CD4-positive, alpha-beta T cell treated with Interleukin-10 for 1 hour (primary cell): ENCODE measurements around the gene BRMS1L.

Experiments used
- DNase-seq: peaks from one replicate; pipeline ENCODE4 v3.0.0-alpha.2; 2020

The BRMS1L gene

GRCh38 chr14:35867280-35867629 is 41.1 kb downstream of the BRMS1L start:
- no peak for DNase-seq

DNA sequence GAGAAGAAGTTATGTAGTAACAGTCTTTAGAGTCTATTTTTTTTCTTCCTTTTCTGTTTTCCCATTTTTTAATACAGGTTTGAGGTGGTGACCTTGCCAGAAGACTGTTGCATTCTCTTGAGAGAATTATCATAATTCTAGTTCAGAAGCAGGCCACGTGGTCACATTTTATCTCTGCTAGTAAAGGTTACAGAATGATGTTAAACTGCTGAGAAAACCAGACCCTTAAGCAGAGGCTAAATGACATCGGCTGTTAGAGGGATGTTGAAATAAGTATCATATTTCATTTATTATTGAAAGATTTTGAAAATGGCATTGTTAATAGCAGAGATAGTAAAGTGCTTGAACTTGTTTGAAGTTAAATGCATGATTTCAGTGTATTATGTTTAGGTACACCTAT is 49.2 kb downstream of the BRMS1L start:
- no peak for DNase-seq

GRCh38 chr14:35877276-35877675 is 51.1 kb downstream of the BRMS1L start:
- no peak for DNase-seq

DNA sequence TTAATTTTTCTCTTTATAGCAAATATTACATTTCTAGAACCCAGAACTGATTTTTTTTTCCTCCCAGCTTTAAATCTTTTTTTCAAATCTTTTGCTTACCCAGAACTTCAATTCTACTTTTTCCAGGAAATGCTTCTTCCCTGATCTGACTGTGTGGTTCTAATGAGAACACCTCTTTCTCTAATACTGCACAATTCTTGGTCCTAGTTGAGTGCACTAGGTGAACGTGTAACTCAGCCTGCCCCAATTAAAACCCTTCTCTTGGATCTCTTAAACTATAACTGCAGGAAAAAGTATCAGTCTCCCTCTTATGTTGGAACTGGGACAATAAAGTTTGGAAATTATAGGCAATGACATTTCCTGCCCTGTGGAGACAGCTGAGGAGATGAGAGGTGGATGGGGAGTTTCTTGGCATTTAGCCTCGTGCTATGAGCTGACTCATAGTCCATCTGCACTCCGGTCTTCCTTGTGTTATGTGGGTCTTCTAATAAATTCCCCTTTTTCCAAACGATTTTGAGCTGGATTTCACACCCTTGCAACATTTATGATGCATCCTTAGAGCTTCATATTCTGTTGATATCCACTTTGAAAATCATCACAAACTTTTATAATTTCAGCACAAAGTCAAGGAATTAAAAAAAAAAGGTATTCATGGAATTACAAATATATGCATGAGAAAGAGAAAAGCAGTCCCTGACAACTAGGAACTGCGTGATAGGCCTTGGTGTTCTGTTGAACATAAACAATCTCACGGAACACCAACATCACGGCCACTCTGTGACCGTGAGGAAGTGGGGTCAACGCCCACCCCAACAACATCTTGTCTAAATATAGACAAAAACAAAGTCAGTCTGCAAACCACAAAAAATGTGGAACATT is 52.4 kb downstream of the BRMS1L start:
- DNase-seq = no peak

- DNase-seq = no peak
These were observed 53.1 kb downstream of the BRMS1L start for GRCh38 chr14:35879151-35879648.

DNA sequence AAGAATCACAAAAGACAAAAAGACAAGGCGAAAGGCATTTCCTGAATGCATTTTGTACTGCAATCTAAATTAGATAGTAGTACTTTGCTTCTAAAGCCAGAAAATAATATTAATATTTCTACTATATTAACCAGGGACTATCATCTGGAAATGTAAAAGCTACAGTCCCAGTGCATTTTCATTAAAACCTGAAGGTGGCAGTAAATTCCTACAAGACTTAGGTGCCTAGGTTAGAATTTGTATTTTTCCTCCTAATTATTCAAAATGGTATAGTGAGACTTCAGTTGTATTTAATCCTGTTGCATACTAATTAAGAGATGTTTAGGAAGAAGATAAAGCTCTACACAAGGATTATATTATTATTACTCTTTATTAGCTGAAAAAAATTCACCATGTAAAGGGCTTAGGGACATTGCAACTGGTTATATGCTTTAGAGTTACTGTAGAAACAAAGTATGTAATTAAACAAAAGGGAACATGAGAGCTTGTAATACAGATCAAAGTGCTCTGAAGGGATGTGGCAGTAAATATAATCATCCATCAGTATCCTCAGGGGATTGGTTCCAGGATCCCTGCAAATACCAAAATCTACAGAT is 53.6 kb downstream of the BRMS1L start:
- peak; percentile 14 for DNase-seq

DNA sequence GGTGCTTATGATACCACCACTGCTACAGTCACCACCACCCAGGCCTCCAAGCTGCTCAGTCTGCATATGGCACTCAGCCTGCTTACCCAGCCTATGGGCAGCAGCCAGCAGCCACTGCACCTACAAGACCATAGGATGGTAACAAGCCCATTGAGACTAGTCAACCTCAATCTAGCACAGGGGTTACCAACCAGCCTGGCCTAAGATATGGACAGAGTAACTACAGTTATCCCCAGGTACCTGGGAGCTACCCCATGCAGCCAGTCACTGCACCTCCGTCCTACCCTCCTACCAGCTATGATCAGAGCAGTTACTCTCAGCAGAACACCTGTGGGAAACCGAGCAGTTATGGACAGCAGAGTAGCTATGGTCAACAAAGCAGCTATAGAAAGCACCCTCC is 55.1 kb downstream of the BRMS1L start:
- DNase-seq = no peak

- peak; percentile 21 for DNase-seq
These were observed 57.6 kb downstream of the BRMS1L start for GRCh38 chr14:35883677-35884293.

DNA sequence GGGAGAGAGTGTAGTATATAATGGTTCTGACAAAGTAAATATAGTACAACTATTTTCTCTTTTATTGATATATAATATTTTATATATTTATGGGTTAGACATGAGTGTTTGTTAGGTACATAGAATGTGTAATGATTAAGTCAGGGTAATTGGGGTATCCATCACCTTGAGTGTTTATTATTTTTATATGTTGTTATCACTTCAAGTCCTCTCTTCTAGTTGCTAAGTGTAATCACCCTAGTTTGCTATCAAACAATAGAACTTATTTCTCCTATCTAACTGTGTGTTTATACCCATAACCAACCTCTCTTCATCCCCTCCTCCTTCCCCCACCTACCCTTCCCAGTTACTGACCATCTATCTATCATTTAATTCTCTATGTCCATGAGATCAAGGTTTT is 64.2 kb downstream of the BRMS1L start:
- no peak for DNase-seq

DNA sequence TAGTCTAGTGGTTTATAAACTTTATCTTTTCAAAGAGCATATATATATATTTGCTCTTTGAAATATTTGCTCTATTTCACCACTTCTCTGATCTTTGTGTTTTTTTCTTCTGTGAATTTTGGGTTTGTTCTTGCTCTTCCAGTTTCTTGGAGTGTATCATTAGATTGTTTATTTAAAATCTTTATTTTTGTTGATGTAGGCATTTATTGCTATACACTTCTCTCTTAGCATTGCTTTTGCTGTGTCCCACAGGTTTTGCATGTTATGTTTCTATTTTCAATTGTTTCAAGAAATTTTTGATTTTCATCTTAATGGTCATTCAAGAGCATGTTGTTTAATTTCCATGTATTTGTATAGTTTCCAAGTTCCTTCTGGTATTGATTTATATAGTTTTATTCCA is 69.1 kb downstream of the BRMS1L start:
- DNase-seq = no peak

DNA sequence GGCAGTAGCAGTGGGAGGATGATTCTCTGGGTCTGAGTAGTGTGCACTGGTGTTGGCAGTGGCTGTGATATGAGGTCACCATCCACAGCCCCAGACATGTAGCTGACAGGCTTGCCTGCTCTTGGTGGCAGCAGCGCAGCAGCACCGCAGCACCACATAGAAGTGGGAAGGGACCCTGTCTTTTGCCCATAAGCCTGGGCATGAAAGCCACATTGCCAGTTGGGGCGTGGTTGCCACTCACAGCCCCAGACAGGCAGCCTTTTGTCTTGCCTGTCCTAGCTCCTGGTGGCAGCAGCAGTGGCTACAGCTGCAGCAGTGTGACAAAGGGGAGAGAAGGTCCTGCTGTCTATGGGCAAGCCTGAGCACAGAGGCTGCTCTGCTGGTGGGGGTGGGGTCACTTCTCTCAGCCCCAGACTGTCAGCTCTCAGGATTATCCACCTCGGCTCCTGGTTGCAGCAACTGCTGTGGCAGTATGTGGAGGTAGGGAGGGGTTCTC is 71.5 kb downstream of the BRMS1L start:
- no peak for DNase-seq

- DNase-seq = no peak
These were observed 72.2 kb downstream of the BRMS1L start for GRCh38 chr14:35898217-35898775.

DNA sequence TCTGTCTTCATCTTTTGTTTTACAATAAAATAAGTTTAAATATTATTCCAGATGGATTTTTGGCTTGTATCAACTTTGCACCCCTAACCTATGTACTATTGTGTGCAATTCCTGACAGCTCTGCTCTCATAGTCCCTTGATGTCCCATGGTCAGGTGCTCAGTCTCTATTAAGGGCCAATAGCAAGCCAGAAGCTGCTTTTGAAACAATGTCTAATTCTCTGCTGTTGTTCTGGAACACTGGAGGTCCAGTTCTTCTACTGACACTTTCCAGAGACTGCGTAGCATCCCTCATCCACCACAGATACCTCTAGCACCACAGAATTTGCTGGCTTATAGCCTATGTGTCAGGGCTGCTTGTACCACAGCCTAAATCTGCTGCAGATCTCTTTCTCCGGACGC is 74.6 kb downstream of the BRMS1L start:
- DNase-seq = no peak

DNA sequence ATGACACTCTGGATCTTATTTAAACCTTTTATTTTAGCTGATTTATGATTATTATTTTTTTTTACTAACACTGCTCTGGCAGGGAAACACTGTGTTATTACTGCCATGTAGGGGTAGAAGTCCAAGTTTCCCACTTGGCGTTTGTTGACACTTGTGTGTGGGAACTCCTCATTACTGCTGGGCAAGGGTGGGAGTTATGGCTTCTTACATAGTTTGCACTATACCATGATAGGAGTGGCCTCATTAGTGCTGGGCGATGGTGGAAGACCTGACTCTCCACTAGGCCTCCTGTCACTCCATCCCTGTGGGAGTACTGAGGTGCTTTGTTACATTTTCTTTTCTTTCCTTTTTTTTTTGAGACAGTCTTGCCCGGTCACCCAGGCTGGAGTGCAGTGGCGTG is 83.5 kb downstream of the BRMS1L start:
- DNase-seq = no peak

- no peak for DNase-seq
These were observed 84.1 kb downstream of the BRMS1L start for GRCh38 chr14:35910191-35910590.

DNA sequence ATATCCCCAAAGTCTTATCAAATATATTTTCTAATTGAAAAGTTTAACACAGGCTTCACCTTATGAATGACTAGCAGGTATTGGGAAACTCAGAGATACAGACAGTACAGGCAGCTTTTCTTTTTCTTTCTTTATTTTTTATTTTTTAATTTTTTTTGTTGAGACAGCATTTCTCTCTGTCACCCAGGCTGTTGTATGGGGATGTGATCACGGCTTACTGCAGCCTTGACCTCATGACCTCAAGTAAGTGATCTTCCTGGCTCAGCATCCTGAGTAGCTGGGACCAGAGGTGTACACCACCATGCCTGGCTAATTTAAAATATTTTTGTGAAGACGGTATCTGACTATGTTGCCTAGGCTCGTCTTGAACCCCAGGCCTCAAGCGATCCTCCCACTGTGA is 85.0 kb downstream of the BRMS1L start:
- DNase-seq = no peak

GRCh38 chr14:35915185-35915584 is 89.0 kb downstream of the BRMS1L start:
- DNase-seq = no peak

GRCh38 chr14:35915775-35916174 is 89.6 kb downstream of the BRMS1L start:
- DNase-seq = no peak
